HEK293 (cell line): ENCODE data around the gene PPT2.

Experiments
- CTCF ChIP-seq: fragments of 450-650 bp; formaldehyde crosslinking; IDR thresholded peaks from 2 replicates; pipeline ENCODE4 v1.5.1; 2016; ENCODE audit warnings: missing biosample characterization, missing genetic modification characterization
- EGR2 ChIP-seq: fragments of 450-650 bp; formaldehyde crosslinking; IDR thresholded peaks from 2 replicates; pipeline ENCODE4 v1.5.1; 2016; ENCODE audit warnings: low read depth, missing biosample characterization, missing genetic modification characterization
- REPIN1 ChIP-seq: fragments of 450-650 bp; formaldehyde crosslinking; IDR thresholded peaks from 2 replicates; pipeline ENCODE4 v1.5.1; 2017; ENCODE audit warnings: missing biosample characterization, missing genetic modification characterization, low read depth
- SP2 ChIP-seq: fragments of 450-650 bp; formaldehyde crosslinking; IDR thresholded peaks from 2 replicates; pipeline ENCODE4 v1.5.1; 2016; ENCODE audit warnings: missing biosample characterization, missing genetic modification characterization
- SP3 ChIP-seq: fragments of 450-650 bp; formaldehyde crosslinking; IDR thresholded peaks from 2 replicates; pipeline ENCODE4 v1.5.1; 2016; ENCODE audit warnings: missing biosample characterization, missing genetic modification characterization
- ZNF16 ChIP-seq: fragments of 450-650 bp; formaldehyde crosslinking; IDR thresholded peaks from 2 replicates; pipeline ENCODE4 v1.5.1; 2016; ENCODE audit warnings: low read depth, missing biosample characterization, missing genetic modification characterization
- ZNF169 ChIP-seq: fragments of 450-650 bp; formaldehyde crosslinking; IDR thresholded peaks from 2 replicates; pipeline ENCODE4 v1.5.1; 2016; ENCODE audit warnings: missing biosample characterization, missing genetic modification characterization
- ZNF274 ChIP-seq, 2 experiments: fragments of 200-500 bp in 1 of 2; fragments of 450-650 bp in 1 of 2; sonication (Bioruptor generic) in 1 of 2; formaldehyde crosslinking in 1 of 2; IDR thresholded peaks; 2 replicates each; pipeline versions ENCODE4 v1.5.1 to v1.6.1; 2014 to 2016; ENCODE audit warnings: borderline replicate concordance in 1 of 2, inconsistent platforms in 1 of 2, low read length in 1 of 2, missing biosample characterization in 1 of 2, missing genetic modification characterization in 1 of 2
- ZNF302 ChIP-seq: fragments of 450-650 bp; formaldehyde crosslinking; IDR thresholded peaks from 2 replicates; pipeline ENCODE4 v1.5.1; 2016; ENCODE audit warnings: missing biosample characterization, missing genetic modification characterization, low read depth
- ZNF324 ChIP-seq: fragments of 450-650 bp; formaldehyde crosslinking; IDR thresholded peaks from 2 replicates; pipeline ENCODE4 v1.5.1; 2016; ENCODE audit warnings: missing biosample characterization, missing genetic modification characterization
- ZNF335 ChIP-seq: fragments of 450-650 bp; formaldehyde crosslinking; conservative IDR thresholded peaks from 2 replicates; pipeline ENCODE4 v1.5.1; 2016; ENCODE audit warnings: missing biosample characterization, missing genetic modification characterization
- ZNF398 ChIP-seq: fragments of 450-650 bp; formaldehyde crosslinking; IDR thresholded peaks from 2 replicates; pipeline ENCODE4 v1.5.1; 2017; ENCODE audit warnings: missing biosample characterization, missing genetic modification characterization
- ZNF426 ChIP-seq: fragments of 450-650 bp; formaldehyde crosslinking; IDR thresholded peaks from 2 replicates; pipeline ENCODE4 v1.5.1; 2017; ENCODE audit warnings: missing biosample characterization, missing genetic modification characterization, mild to moderate bottlenecking, inconsistent platforms, moderate library complexity
- ZNF560 ChIP-seq: fragments of 450-650 bp; formaldehyde crosslinking; IDR thresholded peaks from 2 replicates; pipeline ENCODE4 v1.5.1; 2017; ENCODE audit warnings: missing biosample characterization, missing genetic modification characterization, borderline replicate concordance
- ZNF561 ChIP-seq: fragments of 450-650 bp; IDR thresholded peaks from 2 replicates; pipeline ENCODE4 v1.5.1; 2018; ENCODE audit warnings: missing biosample characterization, missing genetic modification characterization, borderline replicate concordance
- ZNF600 ChIP-seq: fragments of 450-650 bp; formaldehyde crosslinking; IDR thresholded peaks from 2 replicates; pipeline ENCODE4 v1.5.1; 2016; ENCODE audit warnings: missing biosample characterization, missing genetic modification characterization
- ZNF629 ChIP-seq: fragments of 450-650 bp; formaldehyde crosslinking; IDR thresholded peaks from 2 replicates; pipeline ENCODE4 v1.5.1; 2017; ENCODE audit warnings: missing biosample characterization, missing genetic modification characterization
- ZNF654 ChIP-seq: fragments of 450-650 bp; formaldehyde crosslinking; IDR thresholded peaks from 2 replicates; pipeline ENCODE4 v1.5.1; 2016; ENCODE audit warnings: low read depth, missing biosample characterization, missing genetic modification characterization
- ZNF76 ChIP-seq: fragments of 450-650 bp; formaldehyde crosslinking; IDR thresholded peaks from 2 replicates; pipeline ENCODE4; 2016; ENCODE audit warnings: low read depth, missing biosample characterization, missing genetic modification characterization, borderline replicate concordance
- ZNF777 ChIP-seq: fragments of 450-650 bp; formaldehyde crosslinking; IDR thresholded peaks from 2 replicates; pipeline ENCODE4 v1.5.1; 2017; ENCODE audit warnings: missing biosample characterization, missing genetic modification characterization, borderline replicate concordance
- ZNF843 ChIP-seq: fragments of 450-650 bp; formaldehyde crosslinking; IDR thresholded peaks from 2 replicates; pipeline ENCODE4 v1.5.1; 2016; ENCODE audit warnings: missing biosample characterization, missing genetic modification characterization
- TF ChIP-seq, protein P1 (sequence below): fragments of 450-650 bp; formaldehyde crosslinking; IDR thresholded peaks from 2 replicates; pipeline ENCODE4 v1.5.1; 2016; ENCODE audit warnings: missing biosample characterization, missing genetic modification characterization
- TF ChIP-seq, protein P2 (sequence below): fragments of 450-650 bp; formaldehyde crosslinking; IDR thresholded peaks from 2 replicates; pipeline ENCODE4 v1.5.1; 2016; ENCODE audit warnings: missing biosample characterization, missing genetic modification characterization
- TF ChIP-seq, protein P3 (sequence below): fragments of 450-650 bp; formaldehyde crosslinking; IDR thresholded peaks from 2 replicates; pipeline ENCODE4 v1.5.1; 2016; ENCODE audit warnings: missing biosample characterization, missing genetic modification characterization, borderline replicate concordance
- TF ChIP-seq, protein P4 (sequence below): fragments of 450-650 bp; formaldehyde crosslinking; IDR thresholded peaks from 2 replicates; pipeline ENCODE4 v1.5.1; 2016; ENCODE audit warnings: missing biosample characterization, missing genetic modification characterization

The PPT2 gene

DNA sequence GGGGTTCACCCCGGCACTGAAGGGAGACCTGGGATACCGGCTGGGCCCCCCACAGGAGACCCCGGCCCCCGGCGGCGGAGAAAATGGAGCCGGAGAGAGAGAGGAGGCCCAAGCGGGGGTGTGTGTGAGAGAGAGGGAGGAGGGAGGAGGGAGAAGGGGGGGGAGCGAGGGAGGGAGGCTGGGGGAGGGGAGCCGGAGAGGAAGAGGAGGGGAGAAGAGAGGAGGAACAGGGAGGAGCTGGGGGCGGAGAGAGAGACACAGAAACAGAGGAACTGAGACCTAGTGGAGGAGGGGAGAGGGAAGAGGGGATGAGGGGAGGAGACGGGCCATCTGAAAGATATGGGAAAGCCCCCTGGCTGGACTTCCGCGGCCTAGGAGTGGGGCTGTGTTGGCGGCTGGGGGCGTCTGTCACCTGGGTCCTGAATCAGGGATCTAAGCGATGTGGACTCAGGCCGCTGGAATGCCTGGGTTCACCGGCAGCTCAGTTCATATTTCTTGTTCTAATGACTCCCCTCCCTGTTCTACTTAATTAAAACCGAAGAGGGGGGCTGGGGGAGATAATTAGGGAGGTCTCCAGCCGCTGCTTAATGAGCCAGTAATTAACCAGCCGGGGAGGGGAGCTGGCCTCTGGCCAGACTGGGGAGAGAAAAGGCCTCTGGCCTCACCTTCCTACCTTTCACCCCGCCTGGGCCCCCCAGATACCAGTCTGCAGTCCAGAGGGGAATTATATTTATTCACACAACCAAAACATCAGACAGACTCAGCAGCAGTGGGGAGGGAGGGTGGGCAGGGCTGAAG is 36.3 kb downstream of the PPT2 start, which contains the start of gene PBX2 (continued):
- TF ChIP-seq, protein P1, sequence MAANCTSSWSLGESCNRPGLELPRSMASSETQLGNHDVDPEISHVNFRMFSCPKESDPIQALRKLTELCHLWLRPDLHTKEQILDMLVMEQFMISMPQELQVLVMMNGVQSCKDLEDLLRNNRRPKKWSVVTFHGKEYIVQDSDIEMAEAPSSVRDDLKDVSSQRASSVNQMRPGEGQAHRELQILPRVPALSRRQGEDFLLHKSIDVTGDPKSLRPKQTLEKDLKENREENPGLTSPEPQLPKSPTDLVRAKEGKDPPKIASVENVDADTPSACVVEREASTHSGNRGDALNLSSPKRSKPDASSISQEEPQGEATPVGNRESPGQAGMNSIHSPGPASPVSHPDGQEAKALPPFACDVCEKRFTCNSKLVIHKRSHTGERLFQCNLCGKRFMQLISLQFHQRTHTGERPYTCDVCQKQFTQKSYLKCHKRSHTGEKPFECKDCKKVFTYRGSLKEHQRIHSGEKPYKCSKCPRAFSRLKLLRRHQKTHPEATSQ (tag by site-specific recombination), result no peak
- no peak for TF ChIP-seq ZNF426 (tag by site-specific recombination)
- TF ChIP-seq ZNF560 (tag by site-specific recombination), result no peak
- TF ChIP-seq ZNF324 (tag by site-specific recombination), result peak; percentile 76
- TF ChIP-seq SP2 (tag by site-specific recombination), result peak; percentile 98
- no peak for TF ChIP-seq ZNF274 (IDR thresholded peaks at IDR 0.05; ENCODE audit: low read length)
- TF ChIP-seq ZNF274 (tag by site-specific recombination; IDR thresholded peaks at IDR 0.05; ENCODE audit: borderline replicate concordance), result no peak
- TF ChIP-seq REPIN1 (tag by site-specific recombination), result no peak
- TF ChIP-seq ZNF76 (tag by site-specific recombination), result 0 out of 2 replicates have a peak, but pooled peaks have one; percentile 17
- TF ChIP-seq, protein P2, sequence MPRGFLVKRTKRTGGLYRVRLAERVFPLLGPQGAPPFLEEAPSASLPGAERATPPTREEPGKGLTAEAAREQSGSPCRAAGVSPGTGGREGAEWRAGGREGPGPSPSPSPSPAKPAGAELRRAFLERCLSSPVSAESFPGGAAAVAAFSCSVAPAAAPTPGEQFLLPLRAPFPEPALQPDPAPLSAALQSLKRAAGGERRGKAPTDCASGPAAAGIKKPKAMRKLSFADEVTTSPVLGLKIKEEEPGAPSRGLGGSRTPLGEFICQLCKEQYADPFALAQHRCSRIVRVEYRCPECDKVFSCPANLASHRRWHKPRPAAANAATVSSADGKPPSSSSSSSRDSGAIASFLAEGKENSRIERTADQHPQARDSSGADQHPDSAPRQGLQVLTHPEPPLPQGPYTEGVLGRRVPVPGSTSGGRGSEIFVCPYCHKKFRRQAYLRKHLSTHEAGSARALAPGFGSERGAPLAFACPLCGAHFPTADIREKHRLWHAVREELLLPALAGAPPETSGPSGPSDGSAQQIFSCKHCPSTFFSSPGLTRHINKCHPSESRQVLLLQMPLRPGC (tag by site-specific recombination), result peak; percentile 45; the same call in 1 of the 2 replicates
- no peak for TF ChIP-seq ZNF777
- TF ChIP-seq ZNF16 (tag by site-specific recombination), result no peak
- peak; percentile 70 for TF ChIP-seq ZNF629
- TF ChIP-seq ZNF561 (tag by site-specific recombination), result 0 out of 2 replicates have a peak, but pooled peaks have one; percentile 37
- peak; percentile 42; the same call in 1 of the 2 replicates for TF ChIP-seq ZNF843 (tag by site-specific recombination)
- TF ChIP-seq ZNF398 (tag by site-specific recombination), result peak; percentile 99
- TF ChIP-seq ZNF600 (tag by site-specific recombination), result peak; percentile 70; the same call in 1 of the 2 replicates
- no peak for TF ChIP-seq ZNF169
- peak; percentile 69 for TF ChIP-seq ZNF335 (tag by site-specific recombination)
- peak; percentile 96 for TF ChIP-seq SP3 (tag by site-specific recombination)
- no peak for TF ChIP-seq ZNF302
- TF ChIP-seq EGR2 (tag by site-specific recombination), result peak; percentile 95
- no peak; the same call in 1 of the 2 replicates for TF ChIP-seq CTCF (tag by site-specific recombination)
- no peak; the same call in 1 of the 2 replicates for TF ChIP-seq ZNF654 (tag by site-specific recombination)
- TF ChIP-seq, protein P3, sequence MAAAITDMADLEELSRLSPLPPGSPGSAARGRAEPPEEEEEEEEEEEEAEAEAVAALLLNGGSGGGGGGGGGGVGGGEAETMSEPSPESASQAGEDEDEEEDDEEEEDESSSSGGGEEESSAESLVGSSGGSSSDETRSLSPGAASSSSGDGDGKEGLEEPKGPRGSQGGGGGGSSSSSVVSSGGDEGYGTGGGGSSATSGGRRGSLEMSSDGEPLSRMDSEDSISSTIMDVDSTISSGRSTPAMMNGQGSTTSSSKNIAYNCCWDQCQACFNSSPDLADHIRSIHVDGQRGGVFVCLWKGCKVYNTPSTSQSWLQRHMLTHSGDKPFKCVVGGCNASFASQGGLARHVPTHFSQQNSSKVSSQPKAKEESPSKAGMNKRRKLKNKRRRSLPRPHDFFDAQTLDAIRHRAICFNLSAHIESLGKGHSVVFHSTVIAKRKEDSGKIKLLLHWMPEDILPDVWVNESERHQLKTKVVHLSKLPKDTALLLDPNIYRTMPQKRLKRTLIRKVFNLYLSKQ (tag by site-specific recombination), result no peak
- TF ChIP-seq, protein P4, sequence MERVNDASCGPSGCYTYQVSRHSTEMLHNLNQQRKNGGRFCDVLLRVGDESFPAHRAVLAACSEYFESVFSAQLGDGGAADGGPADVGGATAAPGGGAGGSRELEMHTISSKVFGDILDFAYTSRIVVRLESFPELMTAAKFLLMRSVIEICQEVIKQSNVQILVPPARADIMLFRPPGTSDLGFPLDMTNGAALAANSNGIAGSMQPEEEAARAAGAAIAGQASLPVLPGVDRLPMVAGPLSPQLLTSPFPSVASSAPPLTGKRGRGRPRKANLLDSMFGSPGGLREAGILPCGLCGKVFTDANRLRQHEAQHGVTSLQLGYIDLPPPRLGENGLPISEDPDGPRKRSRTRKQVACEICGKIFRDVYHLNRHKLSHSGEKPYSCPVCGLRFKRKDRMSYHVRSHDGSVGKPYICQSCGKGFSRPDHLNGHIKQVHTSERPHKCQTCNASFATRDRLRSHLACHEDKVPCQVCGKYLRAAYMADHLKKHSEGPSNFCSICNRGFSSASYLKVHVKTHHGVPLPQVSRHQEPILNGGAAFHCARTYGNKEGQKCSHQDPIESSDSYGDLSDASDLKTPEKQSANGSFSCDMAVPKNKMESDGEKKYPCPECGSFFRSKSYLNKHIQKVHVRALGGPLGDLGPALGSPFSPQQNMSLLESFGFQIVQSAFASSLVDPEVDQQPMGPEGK (tag by site-specific recombination), result peak; percentile 97
